GM18858 (cell line): ENCODE measurements around the gene DUSP23.

ENCODE experiments used
- ATAC-seq: cut with Tn5 transposase; IDR thresholded peaks from one replicate; pipeline ENCODE4 v1.9.1; 2021; ENCODE audit not compliant: unreplicated experiment

Gene DUSP23

GRCh38 chr1:159783724-159784123, 3.0 kb downstream of the DUSP23 start:
- ATAC-seq = no peak

DNA sequence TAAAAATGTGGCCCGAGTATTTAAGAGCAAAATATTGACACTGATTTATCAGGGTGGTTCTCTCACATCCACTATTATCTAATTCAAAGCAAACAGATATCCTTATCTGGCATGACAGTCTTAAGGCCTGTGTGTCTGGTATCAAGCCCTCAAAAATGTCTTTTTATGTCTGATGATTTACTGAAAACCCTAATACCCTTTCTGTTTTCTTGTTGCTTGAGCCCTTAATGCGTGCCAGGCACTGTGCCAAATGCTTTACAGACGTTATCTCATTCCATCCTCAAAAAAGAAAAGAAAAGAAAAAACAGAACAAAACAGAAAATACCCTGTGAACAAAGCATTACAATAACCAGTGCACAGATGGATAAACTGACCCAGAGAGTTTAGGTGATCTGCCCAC, 5.7 kb downstream of the DUSP23 start:
- ATAC-seq = no peak

DNA sequence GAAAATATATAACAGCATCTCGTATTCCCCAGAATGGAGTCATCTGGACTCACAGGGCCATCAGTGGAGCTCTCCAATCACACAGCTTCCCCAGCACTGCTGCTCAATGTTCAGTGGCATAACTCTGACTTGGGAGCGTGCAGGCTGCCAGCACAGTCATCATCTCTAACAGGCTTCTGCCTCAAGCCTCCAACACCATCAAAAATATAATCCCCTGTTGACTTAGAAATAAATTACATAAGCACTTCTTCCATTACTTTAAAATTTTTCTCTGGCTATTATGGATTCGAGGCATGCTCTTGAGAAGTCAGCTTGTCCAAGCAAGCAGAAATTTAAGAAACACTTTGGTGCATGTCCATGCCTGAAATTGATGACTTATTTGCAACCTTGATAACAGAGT, 6.2 kb downstream of the DUSP23 start:
- ATAC-seq = no peak

GRCh38 chr1:159790237-159790917, 9.6 kb downstream of the DUSP23 start:
- ATAC-seq = no peak

DNA sequence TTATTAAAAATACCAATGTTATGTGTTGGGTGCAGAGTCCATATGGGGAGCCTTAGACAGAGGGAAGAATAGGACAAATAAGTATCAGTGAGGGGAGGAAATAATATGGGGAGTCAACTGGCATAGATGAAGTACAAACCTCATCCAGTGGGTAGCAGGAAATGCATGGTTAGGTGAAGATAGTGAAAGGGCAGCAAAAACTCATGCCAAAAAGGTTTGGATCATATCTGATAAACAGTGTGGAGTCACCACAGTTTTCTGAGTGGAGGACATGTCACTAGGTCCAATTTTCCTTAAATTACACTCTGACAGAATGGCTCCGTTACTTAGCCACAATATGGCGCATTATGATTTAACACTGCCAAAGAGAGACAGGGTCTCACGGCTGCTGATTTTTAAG, 10.3 kb downstream of the DUSP23 start:
- ATAC-seq = no peak

- ATAC-seq = no peak
These were observed 10.7 kb downstream of the DUSP23 start for GRCh38 chr1:159791461-159791860.

GRCh38 chr1:159795534-159795933, 14.8 kb downstream of the DUSP23 start:
- no peak for ATAC-seq

DNA sequence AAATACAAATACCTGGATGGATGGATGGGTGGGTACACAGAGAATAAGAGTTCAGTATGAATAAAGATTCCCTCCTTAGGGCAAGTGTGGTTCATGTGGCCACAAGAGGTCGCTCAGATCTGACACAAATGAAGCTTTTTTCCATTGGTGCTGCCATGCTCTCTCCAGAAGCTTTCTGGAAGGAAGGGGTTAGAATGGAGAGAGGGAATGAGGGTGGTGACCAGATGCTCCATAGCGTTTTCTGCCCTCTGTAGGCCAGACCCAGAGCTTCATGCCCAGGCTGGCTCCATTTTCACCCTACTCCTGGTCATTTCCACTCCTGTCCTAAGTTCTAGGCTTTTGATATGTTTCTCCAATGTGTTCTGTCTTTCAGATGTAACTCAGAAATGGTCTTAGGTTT, 18.1 kb downstream of the DUSP23 start:
- no peak for ATAC-seq

- no peak for ATAC-seq
These were observed 18.8 kb downstream of the DUSP23 start for GRCh38 chr1:159799446-159799985.

GRCh38 chr1:159800177-159800930, 19.6 kb downstream of the DUSP23 start:
- ATAC-seq = peak; percentile 64

DNA sequence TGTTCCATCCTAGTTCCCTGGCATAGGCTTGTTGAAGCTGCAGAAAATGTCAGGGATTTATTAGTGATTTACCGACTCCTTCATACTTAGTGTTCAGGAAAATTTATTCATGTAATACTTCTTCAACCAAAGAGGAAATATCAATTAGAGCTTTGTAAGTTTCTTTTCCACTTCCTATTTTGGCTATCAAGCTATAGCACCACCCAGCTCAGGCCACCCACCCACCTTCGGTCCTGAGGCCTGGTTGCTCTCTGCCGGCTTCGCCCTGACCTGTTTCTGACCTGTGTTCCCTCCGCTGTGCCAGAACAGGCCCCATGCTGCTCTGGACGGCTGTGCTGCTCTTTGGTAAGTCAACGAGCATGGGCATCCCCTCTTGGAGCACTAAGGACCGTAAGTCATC, 21.3 kb downstream of the DUSP23 start, which contains the start of gene FCRL6:
TSS of gene FCRL6 (plus strand) at position 250 of the 400 bp plus-strand sequence. CDS start at position 315, 65 bp downstream.
- ATAC-seq = no peak

GRCh38 chr1:159803956-159804689, 23.4 kb downstream of the DUSP23 start:
- ATAC-seq = no peak

- ATAC-seq = no peak
These were observed 24.2 kb downstream of the DUSP23 start for GRCh38 chr1:159804924-159805323.

DNA sequence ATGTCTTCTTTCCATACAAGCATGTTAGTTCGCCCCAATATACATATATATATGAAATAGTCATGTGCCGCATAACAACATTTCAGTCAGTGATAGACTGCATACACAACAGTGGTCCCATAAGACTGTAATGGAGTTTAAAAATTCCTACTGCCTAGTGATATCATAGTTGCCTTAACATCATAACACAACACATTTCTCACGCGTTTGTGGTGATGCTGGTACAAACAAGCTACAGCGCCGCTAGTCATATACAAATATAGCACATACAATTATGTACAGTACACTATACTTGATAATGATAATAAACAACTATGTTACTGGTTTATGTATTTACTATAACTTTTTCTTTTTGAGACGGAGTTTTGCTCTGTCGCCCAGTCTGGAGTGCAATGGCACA, 35.2 kb downstream of the DUSP23 start:
- ATAC-seq = no peak

DNA sequence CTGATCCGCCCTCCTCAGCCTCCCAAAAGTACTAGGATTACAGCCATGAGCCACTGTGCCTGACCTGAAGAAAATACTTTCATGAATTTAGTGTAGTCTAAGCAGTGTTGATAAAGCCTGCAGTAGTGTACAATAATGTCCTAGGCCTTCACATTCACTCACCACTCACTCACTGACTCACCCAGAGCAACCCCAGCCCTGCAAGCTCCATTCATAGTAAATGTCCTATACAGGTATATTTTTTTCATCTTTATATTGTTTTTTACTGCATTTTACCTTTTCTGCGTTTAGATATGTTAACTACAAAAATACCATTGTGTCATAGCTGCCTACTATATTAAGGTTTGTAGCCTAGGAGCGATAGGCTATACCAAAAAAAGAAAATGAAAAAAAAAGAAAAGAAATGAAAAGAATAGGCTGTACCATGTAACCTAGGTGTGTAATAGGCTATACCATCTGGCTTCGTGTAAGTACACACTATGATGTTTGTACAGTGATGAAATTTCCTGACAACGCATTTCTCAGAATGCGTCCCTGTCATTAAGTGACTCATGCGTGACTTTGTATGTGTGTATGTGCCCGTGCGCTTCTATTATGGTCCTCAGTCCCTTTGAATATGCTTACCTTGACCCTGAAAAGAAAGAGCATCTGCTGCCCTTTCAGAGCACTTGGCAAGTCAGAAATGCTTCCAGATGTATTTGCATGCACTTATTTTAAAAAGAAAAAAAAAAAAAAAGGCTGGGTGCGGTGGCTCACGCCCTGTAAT, 36.7 kb downstream of the DUSP23 start:
- ATAC-seq = no peak

DNA sequence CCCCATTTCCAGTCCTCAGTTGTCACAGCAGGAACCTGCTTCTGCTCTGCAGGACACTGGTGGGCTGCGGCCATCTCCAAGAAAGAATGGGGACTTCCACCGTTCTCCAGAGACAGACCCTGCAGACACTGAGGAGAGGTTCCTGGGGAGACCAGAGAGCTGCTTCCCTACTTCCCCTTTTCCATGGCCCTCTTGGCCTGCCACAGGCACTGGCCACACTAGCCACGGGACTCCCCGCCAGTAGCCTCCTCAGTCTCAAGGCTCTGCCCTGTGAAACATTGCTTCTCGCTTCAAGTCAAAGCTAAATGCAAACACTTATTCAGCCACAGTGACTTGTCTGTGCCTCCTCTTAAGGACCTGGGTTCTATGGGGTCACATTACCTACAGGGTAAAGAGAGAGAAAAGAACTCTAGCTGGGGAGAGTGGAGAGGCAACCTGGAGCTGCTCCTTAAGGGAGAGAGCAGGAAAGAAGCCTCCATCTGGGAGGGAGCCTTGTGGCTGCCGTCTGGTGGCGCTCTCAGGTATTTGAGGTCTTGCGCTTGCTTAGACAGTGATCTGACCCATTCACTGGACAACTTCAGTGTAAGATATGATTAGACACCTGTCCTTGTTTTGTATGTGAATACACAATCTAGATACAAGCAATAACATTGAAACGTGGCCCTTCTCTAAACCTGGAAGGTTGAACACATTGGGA, 40.6 kb downstream of the DUSP23 start:
- no peak for ATAC-seq

GRCh38 chr1:159823406-159823805, 42.6 kb downstream of the DUSP23 start:
- no peak for ATAC-seq

- ATAC-seq = no peak
These were observed 44.8 kb downstream of the DUSP23 start for GRCh38 chr1:159825564-159825963.

DNA sequence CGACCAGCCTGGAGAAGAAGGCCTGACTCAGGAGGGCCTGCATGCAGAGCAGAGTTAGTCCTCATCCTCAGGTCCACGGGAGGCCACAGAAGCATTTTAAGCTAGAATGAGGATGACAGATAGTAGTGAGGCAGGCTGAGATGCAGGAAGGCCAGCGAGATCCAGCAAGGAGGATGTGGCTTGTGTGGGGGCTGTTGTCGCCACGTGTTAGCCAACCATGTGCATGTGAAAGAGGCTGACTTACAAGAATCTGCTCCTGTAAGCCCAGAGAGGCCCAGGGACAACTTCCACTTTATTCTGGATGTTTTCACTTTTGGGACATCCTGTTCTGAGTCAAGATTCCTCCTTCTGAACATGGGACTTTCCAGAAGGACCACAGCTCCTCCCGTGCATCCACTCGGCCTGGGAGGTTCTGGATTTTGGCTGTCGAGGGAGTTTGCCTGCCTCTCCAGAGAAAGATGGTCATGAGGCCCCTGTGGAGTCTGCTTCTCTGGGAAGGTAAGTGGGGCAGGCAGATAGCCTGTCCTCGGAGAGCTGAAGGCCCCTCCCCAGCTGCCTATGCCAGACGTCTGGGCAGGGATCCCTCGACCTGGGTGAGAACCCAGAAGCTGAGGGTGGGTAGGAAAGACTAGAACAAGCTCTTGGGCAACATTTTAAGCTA, 45.8 kb downstream of the DUSP23 start, which contains the start of gene SLAMF8:
TSS of gene SLAMF8 (plus strand) at position 433 of the 661 bp plus-strand sequence. CDS start at position 459, 26 bp downstream.
- ATAC-seq = no peak

- ATAC-seq = no peak
These were observed 46.3 kb downstream of the DUSP23 start for GRCh38 chr1:159827102-159827490.
